Neural cell (in vitro differentiated cells): Measurements from ENCODE around the gene TIMM13. TPM values are rescaled to one million over a fixed set of nuclear protein-coding genes. Genes with fewer than 3 reads are reported as not detected.

ENCODE experiments used
- H2AFZ ChIP-seq: fragments of 200-600, 300-800 bp; sonication (generic), shearing (Covaris generic); 2 replicates; pipeline ENCODE4 v1.6.0; 2014; ENCODE audit warnings: low read depth, mild to moderate bottlenecking, antibody characterized with exemption, low read length, moderate library complexity
- H3F3A ChIP-seq: fragments of 200-600 bp; shearing (Covaris generic); 2 replicates; pipeline ENCODE4 v1.6.1; 2016; ENCODE audit warnings: mild to moderate bottlenecking, moderate library complexity, mixed read lengths, antibody characterized with exemption, low read length; ENCODE audit not compliant: insufficient read depth, poor library complexity, severe bottlenecking
- H3K27ac ChIP-seq: fragments of 200-600, 300-800 bp; sonication (generic), shearing (Covaris generic); 2 replicates; pipeline ENCODE4 v1.5.1; 2014; ENCODE audit warnings: mild to moderate bottlenecking, low read length, moderate library complexity
- H3K27me3 ChIP-seq: fragments of 300-800, 200-600 bp; sonication (generic), shearing (Covaris generic); 2 replicates; pipeline ENCODE4 v1.6.0; 2014; ENCODE audit warnings: mild to moderate bottlenecking, low read depth, low read length, moderate library complexity; ENCODE audit not compliant: insufficient read depth
- H3K36me3 ChIP-seq: fragments of 300-800, 200-600 bp; sonication (generic), shearing (Covaris generic); 2 replicates; pipeline ENCODE4 v1.5.1; 2014; ENCODE audit warnings: mild to moderate bottlenecking, antibody characterized with exemption, low read length, moderate library complexity; ENCODE audit not compliant: insufficient read depth
- H3K4me2 ChIP-seq: fragments of 300-800, 200-600 bp; sonication (generic), shearing (Covaris generic); 2 replicates; pipeline ENCODE4 v1.6.0; 2014; ENCODE audit warnings: mild to moderate bottlenecking, low read length
- H3K4me3 ChIP-seq: fragments of 300-800, 200-600 bp; sonication (generic), shearing (Covaris generic); 2 replicates; pipeline ENCODE4 v1.5.1; 2014; ENCODE audit warnings: mild to moderate bottlenecking, low read length, moderate library complexity
- H3K79me2 ChIP-seq: fragments of 200-600 bp; shearing (Covaris generic); replicated peaks from 2 replicates; pipeline ENCODE4 v1.6.0; 2014; ENCODE audit warnings: mild to moderate bottlenecking, low read length, moderate library complexity; ENCODE audit not compliant: insufficient read depth
- H3K9ac ChIP-seq: fragments of 300-800, 200-600 bp; sonication (generic), shearing (Covaris generic); 2 replicates; pipeline ENCODE4 v1.6.1; 2016; ENCODE audit warnings: mild to moderate bottlenecking, low read length, mixed read lengths
- H3K9me2 ChIP-seq: fragments of 200-600 bp; shearing (Covaris generic); 2 replicates; pipeline ENCODE4 v1.6.1; 2016; ENCODE audit warnings: mild to moderate bottlenecking, low read length, mixed read lengths; ENCODE audit not compliant: insufficient read depth
- H3K9me3 ChIP-seq: fragments of 200-600, 300-800 bp; sonication (generic), shearing (Covaris generic); 2 replicates; pipeline ENCODE4 v1.6.1; 2016; ENCODE audit warnings: mild to moderate bottlenecking, mixed run types, low read length, moderate library complexity, mixed read lengths
- H4K20me1 ChIP-seq: fragments of 200-600 bp; shearing (Covaris generic); 2 replicates; pipeline ENCODE4 v1.6.1; 2016; ENCODE audit warnings: mild to moderate bottlenecking, mixed run types; ENCODE audit not compliant: insufficient read depth
- CTCF ChIP-seq: fragments of 450-650 bp; IDR thresholded peaks from 2 replicates; pipeline ENCODE4 v1.5.1; 2014; ENCODE audit warnings: antibody characterized with exemption, mild to moderate bottlenecking, moderate library complexity; ENCODE audit not compliant: poor library complexity, severe bottlenecking
- EP300 ChIP-seq: fragments of 450-650 bp; conservative IDR thresholded peaks from 2 replicates; pipeline ENCODE4 v1.6.1; 2014; ENCODE audit warnings: antibody characterized with exemption, mild to moderate bottlenecking, moderate library complexity; ENCODE audit not compliant: poor library complexity, severe bottlenecking
- EZH2 ChIP-seq: fragments of 200-600, 300-800 bp; shearing (Covaris generic), sonication (generic); IDR thresholded peaks from 2 replicates; pipeline ENCODE4 v1.6.1; 2014; ENCODE audit warnings: antibody characterized with exemption, low read length, borderline replicate concordance, mild to moderate bottlenecking; ENCODE audit not compliant: insufficient read depth, poor library complexity, severe bottlenecking
- MXI1 ChIP-seq: fragments of 450-650 bp; conservative IDR thresholded peaks from 2 replicates; pipeline ENCODE4 v1.6.1; 2014; ENCODE audit warnings: antibody characterized with exemption, mild to moderate bottlenecking; ENCODE audit not compliant: poor library complexity, severe bottlenecking
- POLR2AphosphoS5 ChIP-seq: IDR thresholded peaks from 2 replicates; pipeline ENCODE4 v1.6.1; 2012
- RAD21 ChIP-seq: fragments of 450-650 bp; conservative IDR thresholded peaks from 2 replicates; pipeline ENCODE4 v1.6.1; 2014; ENCODE audit warnings: antibody characterized with exemption, mild to moderate bottlenecking, moderate library complexity
- REST ChIP-seq: IDR thresholded peaks from 2 replicates; pipeline ENCODE4 v1.6.1; 2012; ENCODE audit warnings: borderline replicate concordance
- SMC3 ChIP-seq: fragments of 450-650 bp; conservative IDR thresholded peaks from 2 replicates; pipeline ENCODE4 v1.6.1; 2014; ENCODE audit warnings: antibody characterized with exemption, mild to moderate bottlenecking, moderate library complexity; ENCODE audit not compliant: poor library complexity
- TAF1 ChIP-seq: IDR thresholded peaks from 2 replicates; pipeline ENCODE4 v1.6.1; 2012; ENCODE audit warnings: low read depth
- polyA plus RNA-seq: library from polyadenylated mRNA; depleted of rRNA; stranded (reverse); fragments of >200 nt; gene quantifications from 2 replicates; pipeline ENCODE4 v1.2.3, GENCODE V29; 2014

Gene TIMM13
- polyA plus RNA-seq, 1 donor from 2014 or later = 73.0 TPM

- Histone ChIP-seq H3K9ac (no peak overlapping the region), H3K27ac (no peak overlapping the region), H3K79me2 (peaks cover 3% of the 10 kb centered on the region), H3K4me2 (no peak overlapping the region), H3K9me3 (no peaks in the 10 kb centered on the region), H3K27me3 (no peaks in the 10 kb centered on the region), H3F3A (no peaks in the 10 kb centered on the region), H3K4me3 (no peak overlapping the region), H4K20me1 (no peaks in the 10 kb centered on the region), H2AFZ (no peak overlapping the region), H3K9me2 (no peaks in the 10 kb centered on the region), H3K36me3 (no peaks in the 10 kb centered on the region)
- TF ChIP-seq RAD21 = no peak
- TF ChIP-seq TAF1 = no peak
- TF ChIP-seq REST = no peak
- no peak for TF ChIP-seq EP300
- no peak for TF ChIP-seq POLR2AphosphoS5
- TF ChIP-seq EZH2 = no peak
- no peak for TF ChIP-seq SMC3
- no peak for TF ChIP-seq CTCF
- TF ChIP-seq MXI1 = no peak
Measured at GRCh38 chr19:2444251-2445002, 17.0 kb upstream of the TIMM13 start.

- H3K9me3 ChIP-seq = no peaks in the 10 kb centered on the region
- no peak overlapping the region for H3K4me3 ChIP-seq
- H2AFZ ChIP-seq = no peak overlapping the region
- no peaks in the 10 kb centered on the region for H3K27me3 ChIP-seq
- no peak overlapping the region for H3K9ac ChIP-seq
- no peaks in the 10 kb centered on the region for H3K9me2 ChIP-seq
- no peaks in the 10 kb centered on the region for H3K36me3 ChIP-seq
- H3K79me2 ChIP-seq = no peaks in the 10 kb centered on the region
- H3K27ac ChIP-seq = no peak overlapping the region
- H4K20me1 ChIP-seq = no peaks in the 10 kb centered on the region
- H3K4me2 ChIP-seq = no peak overlapping the region
- no peaks in the 10 kb centered on the region for H3F3A ChIP-seq
- TF ChIP-seq EP300 (no peak), MXI1 (no peak), TAF1 (no peak), REST (no peak)
Measured at GRCh38 chr19:2443785-2444182, 16.4 kb upstream of the TIMM13 start.
